Measurements from ENCODE around the gene PGA4.

- TF ChIP-seq CTCF (IDR thresholded peaks at IDR 0.05; ENCODE audit: control extremely low read depth in 1 of 3, insufficient read depth in 1 of 3, low read depth in 1 of 3, low read length in 3 of 3) (no peak), BACH1 (IDR thresholded peaks at IDR 0.05; ENCODE audit: low read length) (no peak), POLR2AphosphoS5 (IDR thresholded peaks at IDR 0.05; ENCODE audit: low read depth, low read length) (no peak), POLR2A (IDR thresholded peaks at IDR 0.05; ENCODE audit: control extremely low read depth in 1 of 2, low read depth in 2 of 2, low read length in 2 of 2) (no peak), E2F6 (IDR thresholded peaks at IDR 0.05) (no peak), CBX5 (IDR thresholded peaks at IDR 0.05; ENCODE audit: low read depth, low read length) (no peak), SIN3A (conservative IDR thresholded peaks at IDR 0.05 in 1 of 2, IDR thresholded peaks at IDR 0.05 in 1 of 2; ENCODE audit: low read depth in 1 of 2, low read length in 2 of 2) (no peak), SP1 (IDR thresholded peaks at IDR 0.05; ENCODE audit: low read depth, low read length) (no peak), CREB1 (IDR thresholded peaks at IDR 0.05) (no peak), USF2 (IDR thresholded peaks at IDR 0.05; ENCODE audit: low read length) (no peak), GABPA (IDR thresholded peaks at IDR 0.05; ENCODE audit: borderline replicate concordance, insufficient read depth, low read length) (no peak), EP300 (IDR thresholded peaks at IDR 0.05; ENCODE audit: borderline replicate concordance in 1 of 2, low read depth in 2 of 2, low read length in 2 of 2) (no peak), ZNF274 (IDR thresholded peaks at IDR 0.05; ENCODE audit: borderline replicate concordance, extremely low read depth, low read length) (no peak), RBBP5 (IDR thresholded peaks at IDR 0.05; ENCODE audit: borderline replicate concordance, low read depth, low read length) (no peak)
These were observed 42.2 kb downstream of the PGA4 start for GRCh38 chr11:61264371-61264770.
